IPS DF 19.7 (cell line): Measurements from ENCODE around the gene RECQL.
"Not testable (repeated sequence)": the region's sequence is repeated elsewhere in the genome, so short reads cannot be mapped to it uniquely, and the experiment has no call there.

Experiments
- DNase-seq: peaks from one replicate; pipeline ENCODE4 v3.0.0-alpha.2; 2013; ENCODE audit warnings: low read depth, low spot score

Gene RECQL

GRCh38 chr12:21419009-21419699, 82.3 kb downstream of the RECQL start:
- not testable (repeated sequence) for DNase-seq
